Midbrain (tissue), 1 donor: ENCODE data around the gene SAFB.
A peak's percentile ranks its signal among the peaks of the same experiment; 100 is the strongest.

ENCODE experiments used
- DNase-seq: peaks from one replicate; lab custom pipeline; 2025; lab: John Stamatoyannopoulos, UW

The SAFB gene

GRCh38 chr19:5622465-5623396 lies at the start of gene SAFB, which contains the start of gene SAFB2:
Gene SAFB, plus strand, starts transcription at chr19:5623083. Its CDS starts 123 bp downstream, at chr19:5623206.
Gene SAFB2, minus strand, starts transcription at chr19:5622776. Its CDS starts 61 bp downstream, at chr19:5622715.
- peak; percentile 99 for DNase-seq

GRCh38 chr19:5575590-5575989 lies 47.3 kb upstream of the SAFB start:
- no peak for DNase-seq

- DNase-seq, result peak; percentile 31
Measured at GRCh38 chr19:5578097-5578846, 44.6 kb upstream of the SAFB start.

GRCh38 chr19:5579286-5579685 lies 43.6 kb upstream of the SAFB start:
- no peak for DNase-seq

GRCh38 chr19:5579697-5580096 lies 43.2 kb upstream of the SAFB start:
- DNase-seq, result no peak

- DNase-seq, result no peak
Measured at GRCh38 chr19:5580161-5580571, 42.7 kb upstream of the SAFB start.

- peak; percentile 56 for DNase-seq
Measured at GRCh38 chr19:5585461-5586299, 37.2 kb upstream of the SAFB start.

- DNase-seq, result peak; percentile 56
Measured at GRCh38 chr19:5586300-5587070, 36.4 kb upstream of the SAFB start.

GRCh38 chr19:5587071-5587455 lies 35.8 kb upstream of the SAFB start:
- no peak for DNase-seq

GRCh38 chr19:5587661-5588060 lies 35.2 kb upstream of the SAFB start:
- no peak for DNase-seq

GRCh38 chr19:5588441-5588840 lies 34.4 kb upstream of the SAFB start:
- peak; percentile 34 for DNase-seq

- DNase-seq, result no peak
Measured at GRCh38 chr19:5588906-5589676, 33.8 kb upstream of the SAFB start.

GRCh38 chr19:5590151-5590864 lies 32.6 kb upstream of the SAFB start:
- no peak for DNase-seq

- DNase-seq, result no peak
Measured at GRCh38 chr19:5590865-5591154, 32.1 kb upstream of the SAFB start.

- DNase-seq, result no peak
Measured at GRCh38 chr19:5591476-5591875, 31.4 kb upstream of the SAFB start.

- DNase-seq, result no peak
Measured at GRCh38 chr19:5592531-5593342, 30.1 kb upstream of the SAFB start.

GRCh38 chr19:5593343-5594255 lies 29.3 kb upstream of the SAFB start:
- DNase-seq, result no peak

- no peak for DNase-seq
Measured at GRCh38 chr19:5594521-5594950, 28.3 kb upstream of the SAFB start.
